Left lung (tissue), 10 donors: ENCODE results near the gene FEM1B. TPM values are rescaled to one million over a fixed set of nuclear protein-coding genes. Genes with fewer than 3 reads are reported as not detected.

ENCODE experiments used
- ATAC-seq: fragments of 200-7000 bp; cut with Tn5 transposase; one replicate; pipeline ENCODE4 v1.9.1; 2020; ENCODE audit warnings: moderate library complexity
- DNase-seq, 4 donors: peaks; one replicate each; pipeline ENCODE4 v3.0.0-alpha.2; 2013 to 2020
- H3K27ac ChIP-seq, 2 donors: fragments of 200-600 bp; sonication (generic) in 1 of 2; one replicate each; pipeline versions ENCODE4 v1.5.0 to v1.8.0; 2020 to 2021
- H3K27me3 ChIP-seq, 2 donors: fragments of 200-600 bp; sonication (generic) in 1 of 2; one replicate each; pipeline versions ENCODE4 v1.5.0 to v1.8.0; 2020 to 2021
- H3K36me3 ChIP-seq, 2 donors: fragments of 200-600 bp; sonication (generic) in 1 of 2; one replicate each; pipeline versions ENCODE4 v1.5.0 to v1.8.0; 2020 to 2021
- H3K4me1 ChIP-seq, 2 donors: fragments of 200-600 bp; one replicate each; pipeline ENCODE4 v1.8.0; 2021
- H3K4me3 ChIP-seq, 2 donors: fragments of 200-600 bp; sonication (generic) in 1 of 2; one replicate each; pipeline versions ENCODE4 v1.5.0 to v1.8.0; 2020 to 2021; ENCODE audit warnings: mild to moderate bottlenecking in 1 of 2
- H3K9me3 ChIP-seq, 2 donors: fragments of 200-600 bp; sonication (generic) in 1 of 2; one replicate each; pipeline versions ENCODE4 v1.5.0 to v1.8.0; 2020 to 2021
- CTCF ChIP-seq, 2 donors: fragments of 200-600 bp; sonication (generic) in 1 of 2; IDR thresholded peaks; one replicate each; pipeline versions ENCODE4 v1.5.0 to v1.8.0; 2021; ENCODE audit warnings: antibody characterized with exemption in 2 of 2
- intact Hi-C, 2 donors: fragments of 100-400 bp; cut with DNase I; formaldehyde crosslinking; loops; one replicate each; pipeline versions ENCODE4 v1.11.2 to v1.14.2; 2022
- polyA plus RNA-seq, 6 donors: library from polyadenylated mRNA; unstranded; fragments of 120-200 nt; gene quantifications; one replicate each; pipeline ENCODE4 v1.2.1, GENCODE V29; 2013; ENCODE audit not compliant: insufficient read length in 6 of 6
- total RNA-seq, 2 donors: library from RNA; stranded (reverse); fragmentation: NEBNext Ultra II Directional; extraction: Animal tissue kit (Norgen Biotek cat#: 25700); gene quantifications; one replicate each; pipeline ENCODE4 v1.2.1, GENCODE V29; 2021
- donor health status: DM: no; HTN: yes; CAD: no.
- donor health status: DM: no; HTN: no; CAD: no.

The FEM1B gene
- total and polyA plus RNA-seq, 8 donors: 44.1 to 57.2 (median 50.4) TPM

- Histone ChIP-seq H3K4me1 (peaks cover 0 to 27% of the 10 kb centered on the region in 2 donors), H3K27ac (no peak overlapping the region), H3K4me3 (no peak overlapping the region), H3K36me3 (no peaks in the 10 kb centered on the region), H3K27me3 (no peaks in the 10 kb centered on the region), H3K9me3 (no peaks in the 10 kb centered on the region)
- DNase-seq (peak in 1 of 4 donors; percentile 36), ATAC-seq (no peak)
- intact Hi-C loops: loop anchor here in 1 of 2 donors (10.0 kb wide), 2 partner anchors 48 to 82 kb away; no protein-coding TSS in a partner anchor
- no peak for TF ChIP-seq CTCF (IDR thresholded peaks at IDR 0.05)
Measured at GRCh38 chr15:68302729-68303128, 25.2 kb downstream of the FEM1B start.

- TF ChIP-seq CTCF (IDR thresholded peaks at IDR 0.05): no peak
- intact Hi-C loops: loop anchor here in 1 of 2 donors (10.0 kb wide), 2 partner anchors 48 to 82 kb away; no protein-coding TSS in a partner anchor
- Histone ChIP-seq H3K27me3 (no peaks in the 10 kb centered on the region), H3K4me3 (no peak overlapping the region), H3K36me3 (no peaks in the 10 kb centered on the region), H3K9me3 (no peaks in the 10 kb centered on the region), H3K27ac (no peak overlapping the region), H3K4me1 (peaks cover 0 to 25% of the 10 kb centered on the region in 2 donors)
- no peak for DNase-seq
- no peak for ATAC-seq
Measured at GRCh38 chr15:68303134-68303533, 25.6 kb downstream of the FEM1B start.

- no peak overlapping the region for H3K4me3 ChIP-seq
- DNase-seq: peak in 1 of 4 donors; percentile 55
- TF ChIP-seq CTCF (IDR thresholded peaks at IDR 0.05): no peak
- no peaks in the 10 kb centered on the region for H3K9me3 ChIP-seq
- ATAC-seq: no peak
- H3K27me3 ChIP-seq: no peaks in the 10 kb centered on the region
- no peak overlapping the region for H3K27ac ChIP-seq
- H3K4me1 ChIP-seq: peaks cover 0 to 18% of the 10 kb centered on the region in 2 donors
- intact Hi-C loops: loop anchor here in 1 of 2 donors (10.0 kb wide), 2 partner anchors 49 to 81 kb away; no protein-coding TSS in a partner anchor
- no peaks in the 10 kb centered on the region for H3K36me3 ChIP-seq
Measured at GRCh38 chr15:68303560-68304436, 26.3 kb downstream of the FEM1B start.

GRCh38 chr15:68304589-68305337 lies 27.2 kb downstream of the FEM1B start:
- no peaks in the 10 kb centered on the region for H3K27me3 ChIP-seq
- no peak overlapping the region for H3K27ac ChIP-seq
- intact Hi-C loops: loop anchor here in 1 of 2 donors (10.0 kb wide), 2 partner anchors 50 to 80 kb away; no protein-coding TSS in a partner anchor
- no peak overlapping the region for H3K4me3 ChIP-seq
- no peaks in the 10 kb centered on the region for H3K9me3 ChIP-seq
- peaks cover 0 to 9% of the 10 kb centered on the region in 2 donors for H3K4me1 ChIP-seq
- TF ChIP-seq CTCF (IDR thresholded peaks at IDR 0.05): no peak
- DNase-seq (peak in 1 of 4 donors; percentile 53), ATAC-seq (no peak)
- no peaks in the 10 kb centered on the region for H3K36me3 ChIP-seq
